Endothelial cell of umbilical vein (primary cell): ENCODE results near the gene NAP1L1. TPM values are rescaled to one million over a fixed set of nuclear protein-coding genes. Genes with fewer than 3 reads are reported as not detected.

ENCODE experiments used
- BruUV-seq: library from RNA; stranded (reverse); fragments of 400-500 nt; replicated peaks from 2 replicates; lab custom pipeline; 2021; lab: Mats Ljungman, UMichigan
- CTCF ChIA-PET: fragments of 300-600, 350-600 bp; sonication (Branson Sonifier 250); formaldehyde crosslinking; loops from one replicate; lab custom pipeline; 2021; ENCODE audit warnings: antibody characterized with exemption, inconsistent platforms; lab: Charles Lee
- POLR2A ChIA-PET: fragments of 300-600, 350-600 bp; sonication (Branson Sonifier 250); formaldehyde crosslinking; loops from one replicate; lab custom pipeline; 2021; ENCODE audit warnings: antibody characterized with exemption, inconsistent platforms; lab: Charles Lee
- DNase-seq: peaks from one replicate; pipeline ENCODE4 v3.0.0-alpha.2; 2011; ENCODE audit warnings: low read depth, low spot score
- FAIRE-seq: peaks from 2 replicates; lab custom pipeline; 2011; peaks lifted over from hg19 to GRCh38; lab: Jason Lieb, UNC
- H2AFZ ChIP-seq: 2 replicates; pipeline ENCODE4 v1.6.0; 2012; ENCODE audit warnings: low read depth, low read length, control low read depth, inconsistent platforms
- H3K27ac ChIP-seq: 2 replicates; pipeline ENCODE4 v1.5.1; 2011; ENCODE audit warnings: low read depth, mild to moderate bottlenecking, control low read depth, low read length, moderate library complexity; ENCODE audit not compliant: insufficient read depth
- H3K27me3 ChIP-seq, 2 experiments: 2 replicates each; pipeline versions ENCODE4 v1.6.0 to v1.6.1; 2011; ENCODE audit warnings: low read length in 2 of 2, mixed read lengths in 1 of 2; ENCODE audit not compliant: control insufficient read depth in 2 of 2, insufficient read depth in 2 of 2
- H3K36me3 ChIP-seq, 2 experiments: 2 replicates in 1 of 2; 3 replicates in 1 of 2; pipeline ENCODE4 v1.5.1; 2011; ENCODE audit warnings: low read length in 2 of 2, mild to moderate bottlenecking in 1 of 2, moderate library complexity in 1 of 2; ENCODE audit not compliant: control insufficient read depth in 2 of 2, insufficient read depth in 2 of 2; ENCODE audit errors: extremely low read depth in 1 of 2
- H3K4me1 ChIP-seq: 3 replicates; pipeline ENCODE4 v1.5.1; 2011; ENCODE audit warnings: mild to moderate bottlenecking, low read length; ENCODE audit not compliant: control insufficient read depth, insufficient read depth; ENCODE audit errors: extremely low read depth
- H3K4me2 ChIP-seq: 2 replicates; pipeline ENCODE4 v1.6.1; 2011; ENCODE audit warnings: low read length, control low read depth, mixed read lengths; ENCODE audit not compliant: insufficient read depth
- H3K4me3 ChIP-seq, 3 experiments: fragments of 200-600 bp in 1 of 3; sonication (generic), shearing (Covaris generic) in 1 of 3; replicated peaks in 1 of 3; 2 replicates each; pipeline ENCODE4 v1.5.1; 2011 to 2016; ENCODE audit warnings: control low read depth in 3 of 3, low read length in 3 of 3, mild to moderate bottlenecking in 2 of 3, inconsistent platforms in 1 of 3, low read depth in 1 of 3, moderate library complexity in 1 of 3; ENCODE audit not compliant: insufficient read depth in 1 of 3
- H3K79me2 ChIP-seq: 2 replicates; pipeline ENCODE4 v1.6.0; 2012; ENCODE audit warnings: low read length, inconsistent platforms; ENCODE audit not compliant: control insufficient read depth, insufficient read depth
- H3K9ac ChIP-seq: replicated peaks from 2 replicates; pipeline ENCODE3; 2011; ENCODE audit warnings: low read length, control low read depth; ENCODE audit not compliant: insufficient read depth; ENCODE audit errors: extremely low read depth
- H3K9me1 ChIP-seq: replicated peaks from 3 replicates; pipeline ENCODE4 v1.6.0; 2011; ENCODE audit warnings: mild to moderate bottlenecking, low read length; ENCODE audit not compliant: control insufficient read depth, insufficient read depth; ENCODE audit errors: extremely low read depth
- H3K9me3 ChIP-seq: replicated peaks from 2 replicates; pipeline ENCODE4 v1.5.1; 2012; ENCODE audit warnings: low read length, inconsistent platforms; ENCODE audit not compliant: control insufficient read depth, insufficient read depth
- H4K20me1 ChIP-seq: replicated peaks from 2 replicates; pipeline ENCODE3; 2011; ENCODE audit warnings: mild to moderate bottlenecking, low read length; ENCODE audit not compliant: control insufficient read depth, insufficient read depth; ENCODE audit errors: extremely low read depth
- EZH2 ChIP-seq: IDR thresholded peaks from 2 replicates; pipeline ENCODE4 v1.6.1; 2012; ENCODE audit warnings: borderline replicate concordance, low read depth, mild to moderate bottlenecking, moderate library complexity, low read length, inconsistent platforms; ENCODE audit not compliant: severe bottlenecking
- FOS ChIP-seq: IDR thresholded peaks from 2 replicates; pipeline ENCODE4 v1.6.1; 2011; ENCODE audit warnings: mild to moderate bottlenecking, low read length, moderate library complexity, borderline replicate concordance; ENCODE audit not compliant: insufficient read depth
- GATA2 ChIP-seq: IDR thresholded peaks from 2 replicates; pipeline ENCODE4 v1.7.0; 2011; ENCODE audit warnings: low read depth, mild to moderate bottlenecking, moderate library complexity, mixed read lengths, low read length; ENCODE audit not compliant: insufficient read length, insufficient read depth
- JUN ChIP-seq: IDR thresholded peaks from 2 replicates; pipeline ENCODE4 v1.6.1; 2011; ENCODE audit warnings: borderline replicate concordance, low read depth; ENCODE audit not compliant: insufficient read length, insufficient read depth
- MYC ChIP-seq: IDR thresholded peaks from one replicate; pipeline ENCODE4 v1.6.1; 2011; ENCODE audit warnings: mild to moderate bottlenecking, low read depth, low read length
- POLR2A ChIP-seq: IDR thresholded peaks from 2 replicates; pipeline ENCODE4 v1.6.1; 2012; ENCODE audit warnings: low read depth, mild to moderate bottlenecking, control low read depth, low read length
- POLR2AphosphoS5 ChIP-seq: IDR thresholded peaks from 2 replicates; pipeline ENCODE4 v1.6.1; 2012; ENCODE audit warnings: low read depth, mild to moderate bottlenecking, control low read depth, low read length, moderate library complexity; ENCODE audit not compliant: insufficient read depth
- dilution Hi-C: fragments of 300-500 bp; cut with MboI; formaldehyde crosslinking; loops from one replicate; pipeline ENCODE4 v1.15.0; 2019; ENCODE audit warnings: low sequenced_read_pairs; ENCODE audit not compliant: extremely low pct_ligation_motif_present
- intact Hi-C: fragments of 100-400 bp; cut with micrococcal nuclease; formaldehyde crosslinking; loops from one replicate; pipeline ENCODE4 v1.10.0; 2022
- polyA plus RNA-seq, 4 experiments: library from polyadenylated mRNA; depleted of rRNA in 3 of 4; stranded (reverse) in 3 of 4; unstranded in 1 of 4; fragments of >200 nt; gene quantifications; 2 replicates each; pipeline versions ENCODE4 v1.2.1 to v1.2.3, GENCODE V29; 2011 to 2012; ENCODE audit warnings: missing spikeins in 1 of 4
- total RNA-seq: library from RNA; stranded (reverse); gene quantifications from 2 replicates; pipeline ENCODE4 v1.2.3, GENCODE V29; 2021
- TF ChIP-seq, protein P1 (sequence below): IDR thresholded peaks from 2 replicates; pipeline ENCODE4 v1.6.1; 2011; ENCODE audit not compliant: insufficient read depth, insufficient read length
- TF ChIP-seq, protein P2 (sequence below), 2 donors: IDR thresholded peaks; 1 replicate in 1 of 2; 2 replicates in 1 of 2; pipeline ENCODE4 v1.5.1; 2011; ENCODE audit warnings: low read length in 2 of 2, mild to moderate bottlenecking in 2 of 2, moderate library complexity in 2 of 2, control low read depth in 1 of 2, inconsistent platforms in 1 of 2, low read depth in 1 of 2; ENCODE audit not compliant: insufficient read depth in 1 of 2; ENCODE audit errors: extremely low read depth in 1 of 2

Gene NAP1L1
- total and polyA plus RNA-seq, 2 donors (not counting 3 experiments of a cell fraction or from before 2014, with no cell fraction given), result 127 to 649 TPM

DNA sequence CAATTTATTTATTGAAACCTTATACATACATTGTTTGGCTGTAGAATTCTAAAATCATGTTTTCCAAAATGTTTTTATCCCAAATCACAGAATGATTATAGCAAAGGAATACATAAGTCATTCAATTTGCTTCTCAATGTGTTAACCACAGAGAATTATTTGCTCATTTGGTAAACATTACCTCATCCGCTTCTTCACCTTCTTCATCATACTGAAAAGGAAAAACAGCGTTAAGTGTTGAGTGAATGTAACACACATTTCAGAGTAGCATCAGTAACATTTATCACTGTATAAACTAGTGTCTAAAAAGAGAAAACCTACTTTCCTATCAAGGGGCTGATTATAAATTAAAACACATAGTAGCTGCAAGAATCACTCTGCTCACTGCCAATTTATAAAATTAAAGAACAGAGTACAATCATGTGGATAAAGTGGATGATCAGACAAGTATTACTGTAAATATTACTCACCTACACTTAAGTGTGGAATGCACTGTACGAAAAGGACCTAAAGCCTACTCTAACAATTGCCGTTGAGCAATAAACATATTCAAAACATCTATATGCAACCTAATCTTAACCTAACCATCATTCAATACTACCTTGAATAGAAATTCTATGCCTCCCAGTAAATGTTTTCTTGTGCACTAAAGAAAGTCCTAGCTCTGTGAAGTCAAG is 34.8 kb downstream of the NAP1L1 start:
- Histone ChIP-seq H3K27ac (no peak overlapping the region), H3K9ac (no peak overlapping the region), H4K20me1 (no peaks in the 10 kb centered on the region), H3K4me2 (no peak overlapping the region), H3K27me3 (no peaks in the 10 kb centered on the region), H3K4me3 (no peak overlapping the region), H3K4me1 (no peaks in the 10 kb centered on the region), H3K9me1 (no peaks in the 10 kb centered on the region), H3K9me3 (no peaks in the 10 kb centered on the region), H3K36me3 (peaks cover 9 to 36% of the 10 kb centered on the region in 2 experiments), H3K79me2 (peaks cover 2% of the 10 kb centered on the region), H2AFZ (no peak overlapping the region)
- TF ChIP-seq GATA2, result no peak
- no peak for TF ChIP-seq POLR2AphosphoS5
- no peak for TF ChIP-seq FOS
- no peak for TF ChIP-seq JUN
- TF ChIP-seq, protein P1, sequence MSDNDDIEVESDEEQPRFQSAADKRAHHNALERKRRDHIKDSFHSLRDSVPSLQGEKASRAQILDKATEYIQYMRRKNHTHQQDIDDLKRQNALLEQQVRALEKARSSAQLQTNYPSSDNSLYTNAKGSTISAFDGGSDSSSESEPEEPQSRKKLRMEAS, result no peak
- no peak for TF ChIP-seq MYC
- TF ChIP-seq POLR2A, result no peak
- TF ChIP-seq, protein P2, sequence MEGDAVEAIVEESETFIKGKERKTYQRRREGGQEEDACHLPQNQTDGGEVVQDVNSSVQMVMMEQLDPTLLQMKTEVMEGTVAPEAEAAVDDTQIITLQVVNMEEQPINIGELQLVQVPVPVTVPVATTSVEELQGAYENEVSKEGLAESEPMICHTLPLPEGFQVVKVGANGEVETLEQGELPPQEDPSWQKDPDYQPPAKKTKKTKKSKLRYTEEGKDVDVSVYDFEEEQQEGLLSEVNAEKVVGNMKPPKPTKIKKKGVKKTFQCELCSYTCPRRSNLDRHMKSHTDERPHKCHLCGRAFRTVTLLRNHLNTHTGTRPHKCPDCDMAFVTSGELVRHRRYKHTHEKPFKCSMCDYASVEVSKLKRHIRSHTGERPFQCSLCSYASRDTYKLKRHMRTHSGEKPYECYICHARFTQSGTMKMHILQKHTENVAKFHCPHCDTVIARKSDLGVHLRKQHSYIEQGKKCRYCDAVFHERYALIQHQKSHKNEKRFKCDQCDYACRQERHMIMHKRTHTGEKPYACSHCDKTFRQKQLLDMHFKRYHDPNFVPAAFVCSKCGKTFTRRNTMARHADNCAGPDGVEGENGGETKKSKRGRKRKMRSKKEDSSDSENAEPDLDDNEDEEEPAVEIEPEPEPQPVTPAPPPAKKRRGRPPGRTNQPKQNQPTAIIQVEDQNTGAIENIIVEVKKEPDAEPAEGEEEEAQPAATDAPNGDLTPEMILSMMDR (IDR thresholded peaks at IDR 0.05; ENCODE audit: extremely low read depth in 1 of 2, insufficient read depth in 1 of 2, low read depth in 1 of 2, low read length in 2 of 2), result no peak
- TF ChIP-seq EZH2, result no peak
- ChIA-PET POLR2A (no interaction called here), CTCF (interaction anchor here (0.9 to 1.7 kb wide), 7 partner anchors 13 to 537 kb away, joined by 3 to 7 read pairs (median 4); no protein-coding TSS in a partner anchor)
- DNase-seq, result no peak
- no TSS peak for BruUV-seq
- no peak for FAIRE-seq
- intact Hi-C loops, result loop anchor here (2.0 kb wide), 1 partner anchor 31 kb away; no protein-coding TSS in a partner anchor
- dilution Hi-C loops, result loop anchor here (25.0 kb wide), 1 partner anchor 537 kb away; the partner anchor contains the start of gene KRR1
